HG02938 (cell line): ENCODE measurements around the gene SEM1.
A peak's percentile ranks its signal among the peaks of the same experiment; 100 is the strongest.
"Not testable (repeated sequence)": the region's sequence is repeated elsewhere in the genome, so short reads cannot be mapped to it uniquely, and the experiment has no call there.

Source experiments
- ATAC-seq: cut with Tn5 transposase; IDR thresholded peaks from one replicate; pipeline ENCODE4 v1.9.1; 2021; ENCODE audit warnings: mild to moderate bottlenecking, moderate library complexity; ENCODE audit not compliant: unreplicated experiment

SEM1 gene

GRCh38 chr7:96707901-96708774 is 1.5 kb downstream of the SEM1 start:
- no peak for ATAC-seq

GRCh38 chr7:96701258-96701657 is 8.4 kb downstream of the SEM1 start:
- ATAC-seq, result no peak

GRCh38 chr7:96700516-96700915 is 9.1 kb downstream of the SEM1 start:
- ATAC-seq, result no peak

- ATAC-seq, result no peak
Observed at GRCh38 chr7:96699219-96699871, 10.3 kb downstream of the SEM1 start.

GRCh38 chr7:96698449-96698848 is 11.2 kb downstream of the SEM1 start:
- ATAC-seq, result not testable (repeated sequence)

GRCh38 chr7:96697822-96698221 is 11.8 kb downstream of the SEM1 start:
- no peak for ATAC-seq

GRCh38 chr7:96695581-96695980 is 14.1 kb downstream of the SEM1 start:
- ATAC-seq, result no peak

- no peak for ATAC-seq
Observed at GRCh38 chr7:96694082-96694481, 15.6 kb downstream of the SEM1 start.

- no peak for ATAC-seq
Observed at GRCh38 chr7:96691702-96692101, 17.9 kb downstream of the SEM1 start.

GRCh38 chr7:96689414-96689813 is 20.2 kb downstream of the SEM1 start:
- no peak for ATAC-seq

- ATAC-seq, result peak; percentile 53
Observed at GRCh38 chr7:96686305-96686704, 23.3 kb downstream of the SEM1 start.

GRCh38 chr7:96685755-96686154 is 23.9 kb downstream of the SEM1 start:
- peak; percentile 59 for ATAC-seq

- ATAC-seq, result peak; percentile 89
Observed at GRCh38 chr7:96685353-96685752, 24.3 kb downstream of the SEM1 start.

GRCh38 chr7:96679886-96680285 is 29.8 kb downstream of the SEM1 start:
- ATAC-seq, result no peak

GRCh38 chr7:96676919-96677318 is 32.7 kb downstream of the SEM1 start:
- ATAC-seq, result no peak

- no peak for ATAC-seq
Observed at GRCh38 chr7:96675548-96675947, 34.1 kb downstream of the SEM1 start.

GRCh38 chr7:96674565-96674964 is 35.1 kb downstream of the SEM1 start:
- no peak for ATAC-seq

GRCh38 chr7:96671854-96672253 is 37.8 kb downstream of the SEM1 start:
- no peak for ATAC-seq

GRCh38 chr7:96670338-96671289 is 39.0 kb downstream of the SEM1 start:
- ATAC-seq, result no peak

- no peak for ATAC-seq
Observed at GRCh38 chr7:96669812-96670211, 39.8 kb downstream of the SEM1 start.

GRCh38 chr7:96667026-96667425 is 42.6 kb downstream of the SEM1 start:
- ATAC-seq, result no peak
